ENCODE results near the gene IFT25. TPM values are rescaled to one million over a fixed set of nuclear protein-coding genes. Genes with fewer than 3 reads are reported as not detected.

IFT25 gene
- total and polyA plus RNA-seq, 2 of the 13 experiments (the other 11 are each of a cell fraction or from before 2014, with no cell fraction given): 19.7 to 48.0 TPM

DNA sequence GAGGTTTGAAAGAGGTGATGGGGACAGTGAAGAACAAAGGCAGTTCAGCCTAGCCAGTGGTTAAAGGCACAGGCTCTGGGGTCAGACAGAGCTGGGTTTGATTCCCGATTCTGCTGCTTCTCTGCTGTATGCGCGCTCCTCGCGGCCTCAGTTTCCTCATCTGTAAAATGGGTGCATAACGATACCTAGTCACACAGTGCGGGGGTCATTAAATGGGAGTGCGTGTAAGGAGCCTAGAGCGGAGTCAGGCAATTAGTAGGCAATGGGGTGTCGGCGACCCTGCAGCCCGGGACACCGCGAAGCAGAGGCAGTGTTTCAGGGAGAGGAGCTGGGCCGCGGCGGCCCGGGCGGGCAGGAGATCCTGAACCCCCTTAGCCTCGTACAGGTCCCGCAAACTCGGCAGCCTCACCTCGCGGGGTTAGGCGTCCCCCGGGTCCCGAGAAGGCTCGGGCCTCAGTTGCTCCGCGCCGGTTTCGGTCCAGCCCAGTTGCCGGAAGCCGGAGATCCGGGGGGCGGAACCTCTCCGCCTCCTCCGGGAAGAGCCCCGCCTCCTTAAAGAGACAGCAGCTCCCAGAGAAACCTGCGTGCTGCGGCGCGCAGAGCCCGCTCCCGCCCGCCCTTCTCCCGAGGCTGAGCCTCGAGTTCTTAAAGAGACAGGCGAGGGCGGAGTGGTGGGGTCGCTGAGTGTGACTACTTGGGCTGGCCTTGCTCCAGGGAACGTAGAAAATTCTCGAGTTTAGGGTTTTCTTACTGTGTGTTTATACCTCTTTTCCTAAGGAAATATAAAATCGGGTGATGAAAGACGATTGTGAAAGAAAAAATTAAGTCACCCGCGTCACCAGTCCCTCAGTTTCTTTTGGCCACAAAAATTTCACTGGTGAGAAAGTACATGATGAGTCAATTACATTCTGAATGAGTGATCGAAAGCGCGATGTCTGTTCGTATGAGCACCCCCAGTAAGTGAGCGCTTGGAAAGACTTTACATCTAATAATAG is 55.9 kb downstream of the IFT25 start, which contains the start of gene YIPF1 (continued):
- TF ChIP-seq HES4 (CRISPR knock-in tag; IDR thresholded peaks at IDR 0.05; ENCODE audit: borderline replicate concordance): no peak
- TF ChIP-seq ZNF256 (CRISPR knock-in tag; conservative IDR thresholded peaks at IDR 0.05): no peak
- no peak for TF ChIP-seq ARNT2 (CRISPR knock-in tag; IDR thresholded peaks at IDR 0.05; ENCODE audit: low read depth)
- TF ChIP-seq CREM (IDR thresholded peaks at IDR 0.05): 0 out of 2 replicates have a peak, but pooled peaks have one; percentile 14
- TF ChIP-seq CREM (CRISPR knock-in tag; IDR thresholded peaks at IDR 0.05): no peak
- TF ChIP-seq, protein P1, sequence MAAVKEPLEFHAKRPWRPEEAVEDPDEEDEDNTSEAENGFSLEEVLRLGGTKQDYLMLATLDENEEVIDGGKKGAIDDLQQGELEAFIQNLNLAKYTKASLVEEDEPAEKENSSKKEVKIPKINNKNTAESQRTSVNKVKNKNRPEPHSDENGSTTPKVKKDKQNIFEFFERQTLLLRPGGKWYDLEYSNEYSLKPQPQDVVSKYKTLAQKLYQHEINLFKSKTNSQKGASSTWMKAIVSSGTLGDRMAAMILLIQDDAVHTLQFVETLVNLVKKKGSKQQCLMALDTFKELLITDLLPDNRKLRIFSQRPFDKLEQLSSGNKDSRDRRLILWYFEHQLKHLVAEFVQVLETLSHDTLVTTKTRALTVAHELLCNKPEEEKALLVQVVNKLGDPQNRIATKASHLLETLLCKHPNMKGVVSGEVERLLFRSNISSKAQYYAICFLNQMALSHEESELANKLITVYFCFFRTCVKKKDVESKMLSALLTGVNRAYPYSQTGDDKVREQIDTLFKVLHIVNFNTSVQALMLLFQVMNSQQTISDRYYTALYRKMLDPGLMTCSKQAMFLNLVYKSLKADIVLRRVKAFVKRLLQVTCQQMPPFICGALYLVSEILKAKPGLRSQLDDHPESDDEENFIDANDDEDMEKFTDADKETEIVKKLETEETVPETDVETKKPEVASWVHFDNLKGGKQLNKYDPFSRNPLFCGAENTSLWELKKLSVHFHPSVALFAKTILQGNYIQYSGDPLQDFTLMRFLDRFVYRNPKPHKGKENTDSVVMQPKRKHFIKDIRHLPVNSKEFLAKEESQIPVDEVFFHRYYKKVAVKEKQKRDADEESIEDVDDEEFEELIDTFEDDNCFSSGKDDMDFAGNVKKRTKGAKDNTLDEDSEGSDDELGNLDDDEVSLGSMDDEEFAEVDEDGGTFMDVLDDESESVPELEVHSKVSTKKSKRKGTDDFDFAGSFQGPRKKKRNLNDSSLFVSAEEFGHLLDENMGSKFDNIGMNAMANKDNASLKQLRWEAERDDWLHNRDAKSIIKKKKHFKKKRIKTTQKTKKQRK (IDR thresholded peaks at IDR 0.05; ENCODE audit: low read length): no peak
- TF ChIP-seq, protein P2, sequence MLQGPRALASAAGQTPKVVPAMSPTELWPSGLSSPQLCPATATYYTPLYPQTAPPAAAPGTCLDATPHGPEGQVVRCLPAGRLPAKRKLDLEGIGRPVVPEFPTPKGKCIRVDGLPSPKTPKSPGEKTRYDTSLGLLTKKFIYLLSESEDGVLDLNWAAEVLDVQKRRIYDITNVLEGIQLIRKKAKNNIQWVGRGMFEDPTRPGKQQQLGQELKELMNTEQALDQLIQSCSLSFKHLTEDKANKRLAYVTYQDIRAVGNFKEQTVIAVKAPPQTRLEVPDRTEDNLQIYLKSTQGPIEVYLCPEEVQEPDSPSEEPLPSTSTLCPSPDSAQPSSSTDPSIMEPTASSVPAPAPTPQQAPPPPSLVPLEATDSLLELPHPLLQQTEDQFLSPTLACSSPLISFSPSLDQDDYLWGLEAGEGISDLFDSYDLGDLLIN (CRISPR knock-in tag; IDR thresholded peaks at IDR 0.05; ENCODE audit: borderline replicate concordance): no peak
- no peak for TF ChIP-seq HCFC1 (IDR thresholded peaks at IDR 0.05; ENCODE audit: low read depth, low read length)
- TF ChIP-seq ZNF292 (CRISPR knock-in tag; IDR thresholded peaks at IDR 0.05; ENCODE audit: borderline replicate concordance, low read depth): peak; percentile 66; the same call in 1 of the 2 replicates
- TF ChIP-seq, protein P3, sequence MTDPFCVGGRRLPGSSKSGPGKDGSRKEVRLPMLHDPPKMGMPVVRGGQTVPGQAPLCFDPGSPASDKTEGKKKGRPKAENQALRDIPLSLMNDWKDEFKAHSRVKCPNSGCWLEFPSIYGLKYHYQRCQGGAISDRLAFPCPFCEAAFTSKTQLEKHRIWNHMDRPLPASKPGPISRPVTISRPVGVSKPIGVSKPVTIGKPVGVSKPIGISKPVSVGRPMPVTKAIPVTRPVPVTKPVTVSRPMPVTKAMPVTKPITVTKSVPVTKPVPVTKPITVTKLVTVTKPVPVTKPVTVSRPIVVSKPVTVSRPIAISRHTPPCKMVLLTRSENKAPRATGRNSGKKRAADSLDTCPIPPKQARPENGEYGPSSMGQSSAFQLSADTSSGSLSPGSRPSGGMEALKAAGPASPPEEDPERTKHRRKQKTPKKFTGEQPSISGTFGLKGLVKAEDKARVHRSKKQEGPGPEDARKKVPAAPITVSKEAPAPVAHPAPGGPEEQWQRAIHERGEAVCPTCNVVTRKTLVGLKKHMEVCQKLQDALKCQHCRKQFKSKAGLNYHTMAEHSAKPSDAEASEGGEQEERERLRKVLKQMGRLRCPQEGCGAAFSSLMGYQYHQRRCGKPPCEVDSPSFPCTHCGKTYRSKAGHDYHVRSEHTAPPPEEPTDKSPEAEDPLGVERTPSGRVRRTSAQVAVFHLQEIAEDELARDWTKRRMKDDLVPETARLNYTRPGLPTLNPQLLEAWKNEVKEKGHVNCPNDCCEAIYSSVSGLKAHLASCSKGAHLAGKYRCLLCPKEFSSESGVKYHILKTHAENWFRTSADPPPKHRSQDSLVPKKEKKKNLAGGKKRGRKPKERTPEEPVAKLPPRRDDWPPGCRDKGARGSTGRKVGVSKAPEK (CRISPR knock-in tag; IDR thresholded peaks at IDR 0.05; ENCODE audit: borderline replicate concordance): no peak
- TF ChIP-seq, protein P4, sequence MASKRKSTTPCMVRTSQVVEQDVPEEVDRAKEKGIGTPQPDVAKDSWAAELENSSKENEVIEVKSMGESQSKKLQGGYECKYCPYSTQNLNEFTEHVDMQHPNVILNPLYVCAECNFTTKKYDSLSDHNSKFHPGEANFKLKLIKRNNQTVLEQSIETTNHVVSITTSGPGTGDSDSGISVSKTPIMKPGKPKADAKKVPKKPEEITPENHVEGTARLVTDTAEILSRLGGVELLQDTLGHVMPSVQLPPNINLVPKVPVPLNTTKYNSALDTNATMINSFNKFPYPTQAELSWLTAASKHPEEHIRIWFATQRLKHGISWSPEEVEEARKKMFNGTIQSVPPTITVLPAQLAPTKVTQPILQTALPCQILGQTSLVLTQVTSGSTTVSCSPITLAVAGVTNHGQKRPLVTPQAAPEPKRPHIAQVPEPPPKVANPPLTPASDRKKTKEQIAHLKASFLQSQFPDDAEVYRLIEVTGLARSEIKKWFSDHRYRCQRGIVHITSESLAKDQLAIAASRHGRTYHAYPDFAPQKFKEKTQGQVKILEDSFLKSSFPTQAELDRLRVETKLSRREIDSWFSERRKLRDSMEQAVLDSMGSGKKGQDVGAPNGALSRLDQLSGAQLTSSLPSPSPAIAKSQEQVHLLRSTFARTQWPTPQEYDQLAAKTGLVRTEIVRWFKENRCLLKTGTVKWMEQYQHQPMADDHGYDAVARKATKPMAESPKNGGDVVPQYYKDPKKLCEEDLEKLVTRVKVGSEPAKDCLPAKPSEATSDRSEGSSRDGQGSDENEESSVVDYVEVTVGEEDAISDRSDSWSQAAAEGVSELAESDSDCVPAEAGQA (IDR thresholded peaks at IDR 0.05; ENCODE audit: low read depth): no peak
- TF ChIP-seq, protein P4 (CRISPR knock-in tag; IDR thresholded peaks at IDR 0.05; ENCODE audit: borderline replicate concordance): no peak
- no peak for TF ChIP-seq ZNF850 (CRISPR knock-in tag; conservative IDR thresholded peaks at IDR 0.05)

Data from HepG2 (cell line).